MCF 10A (cell line): Measurements from ENCODE around the gene UMAD1. TPM values are rescaled to one million over a fixed set of nuclear protein-coding genes. Genes with fewer than 3 reads are reported as not detected.
A peak's percentile ranks its signal among the peaks of the same experiment; 100 is the strongest.

Experiments
- BruUV-seq: library from RNA; stranded (reverse); fragments of 400-500 nt; replicated peaks from 2 replicates; lab custom pipeline; 2021; lab: Mats Ljungman, UMichigan
- CTCF ChIA-PET: fragments of 300-600 bp; sonication (Branson Sonifier 250); formaldehyde crosslinking; extraction: SDS; loops from one replicate; lab custom pipeline; 2021; ENCODE audit warnings: antibody characterized with exemption, inconsistent platforms; lab: Yijun Ruan, JAX
- POLR2A ChIA-PET: fragments of 300-600, 350-650 bp; sonication (Branson Sonifier 250); formaldehyde crosslinking; extraction: SDS; loops from one replicate; lab custom pipeline; 2020; ENCODE audit warnings: antibody characterized with exemption, inconsistent platforms; lab: Yijun Ruan, JAX
- DNase-seq: peaks from one replicate; pipeline ENCODE4 v3.0.0-alpha.2; 2018; ENCODE audit not compliant: unreplicated experiment
- H3K27ac Mint-ChIP-seq: one replicate; pipeline ENCODE4 v1.8.0; 2022; ENCODE audit warnings: mild to moderate bottlenecking, low read depth, mixed read lengths; ENCODE audit not compliant: unreplicated experiment
- H3K27me3 Mint-ChIP-seq: one replicate; pipeline ENCODE4 v1.8.0; 2022; ENCODE audit warnings: mixed read lengths; ENCODE audit not compliant: insufficient read depth, unreplicated experiment
- H3K36me3 Mint-ChIP-seq: one replicate; pipeline ENCODE4 v1.8.0; 2022; ENCODE audit warnings: mild to moderate bottlenecking, moderate library complexity, mixed read lengths; ENCODE audit not compliant: insufficient read depth, unreplicated experiment
- H3K4me1 Mint-ChIP-seq: one replicate; pipeline ENCODE4 v1.8.0; 2022; ENCODE audit warnings: mixed read lengths; ENCODE audit not compliant: insufficient read depth, unreplicated experiment
- H3K4me3 Mint-ChIP-seq: one replicate; pipeline ENCODE4 v1.8.0; 2022; ENCODE audit warnings: mild to moderate bottlenecking, moderate library complexity, mixed read lengths; ENCODE audit not compliant: unreplicated experiment
- H3K9me3 Mint-ChIP-seq: one replicate; pipeline ENCODE4 v1.8.0; 2022; ENCODE audit warnings: mixed read lengths; ENCODE audit not compliant: unreplicated experiment
- intact Hi-C: fragments of 100-400 bp; cut with micrococcal nuclease; formaldehyde crosslinking; loops from 2 replicates; pipeline ENCODE4 v1.14.1; 2022
- total RNA-seq: library from RNA; stranded (reverse); gene quantifications from 2 replicates; pipeline ENCODE4 v1.2.3, GENCODE V29; 2022
- TF ChIP-seq, protein P1 (sequence below): fragments of 200-600 bp; IDR thresholded peaks from one replicate; pipeline ENCODE4 v1.8.0; 2022; ENCODE audit warnings: antibody characterized with exemption, mild to moderate bottlenecking; ENCODE audit not compliant: unreplicated experiment

UMAD1 gene
- total RNA-seq, 1 experiment from 2014 or later = 7.1 TPM

DNA sequence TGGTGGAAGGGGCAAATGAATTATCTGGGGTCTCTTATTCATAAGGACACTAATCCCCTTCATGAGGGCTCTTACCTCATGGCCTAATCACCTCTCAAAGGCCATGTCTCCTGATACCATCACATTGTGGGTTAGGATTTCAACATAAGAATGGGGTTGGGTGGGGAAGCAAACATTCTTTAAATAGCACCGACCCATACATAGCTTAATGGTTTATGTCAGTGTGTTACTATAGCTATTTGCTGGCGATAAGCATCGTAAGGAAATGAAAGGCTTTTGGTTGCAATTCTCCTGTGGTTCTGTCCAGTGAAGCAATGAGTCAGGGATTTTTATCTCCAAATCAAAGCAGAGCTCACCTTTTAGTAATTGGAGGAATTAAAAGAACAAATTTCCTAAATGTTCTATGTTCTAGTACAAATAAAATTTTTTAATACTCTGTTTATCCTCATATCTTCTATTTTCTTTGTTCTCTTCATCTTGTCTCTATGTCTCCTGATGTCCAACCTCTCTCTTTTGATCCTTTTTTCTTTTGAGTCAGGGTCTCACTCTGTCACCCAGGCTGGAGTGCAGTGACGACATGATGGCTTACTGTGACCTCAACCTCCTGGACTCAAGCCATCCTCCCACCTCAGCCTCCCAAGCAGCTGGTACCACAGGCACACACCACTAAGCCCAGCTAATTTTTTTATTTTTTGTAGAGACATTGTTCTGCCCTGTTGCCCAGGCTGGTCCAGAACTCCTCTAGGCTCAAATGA lies 271.0 kb downstream of the UMAD1 start:
- BruUV-seq = no TSS peak
- TF ChIP-seq, protein P1, sequence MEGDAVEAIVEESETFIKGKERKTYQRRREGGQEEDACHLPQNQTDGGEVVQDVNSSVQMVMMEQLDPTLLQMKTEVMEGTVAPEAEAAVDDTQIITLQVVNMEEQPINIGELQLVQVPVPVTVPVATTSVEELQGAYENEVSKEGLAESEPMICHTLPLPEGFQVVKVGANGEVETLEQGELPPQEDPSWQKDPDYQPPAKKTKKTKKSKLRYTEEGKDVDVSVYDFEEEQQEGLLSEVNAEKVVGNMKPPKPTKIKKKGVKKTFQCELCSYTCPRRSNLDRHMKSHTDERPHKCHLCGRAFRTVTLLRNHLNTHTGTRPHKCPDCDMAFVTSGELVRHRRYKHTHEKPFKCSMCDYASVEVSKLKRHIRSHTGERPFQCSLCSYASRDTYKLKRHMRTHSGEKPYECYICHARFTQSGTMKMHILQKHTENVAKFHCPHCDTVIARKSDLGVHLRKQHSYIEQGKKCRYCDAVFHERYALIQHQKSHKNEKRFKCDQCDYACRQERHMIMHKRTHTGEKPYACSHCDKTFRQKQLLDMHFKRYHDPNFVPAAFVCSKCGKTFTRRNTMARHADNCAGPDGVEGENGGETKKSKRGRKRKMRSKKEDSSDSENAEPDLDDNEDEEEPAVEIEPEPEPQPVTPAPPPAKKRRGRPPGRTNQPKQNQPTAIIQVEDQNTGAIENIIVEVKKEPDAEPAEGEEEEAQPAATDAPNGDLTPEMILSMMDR = no peak
- Mint-ChIP-seq H3K27me3 (no peaks in the 10 kb centered on the region), H3K27ac (peak overlapping the region; percentile 93), H3K4me1 (peaks cover 14% of the 10 kb centered on the region), H3K4me3 (no peak overlapping the region), H3K9me3 (no peaks in the 10 kb centered on the region), H3K36me3 (no peaks in the 10 kb centered on the region)
- ChIA-PET POLR2A (interaction anchor here (0.9 to 3.8 kb wide), 2 partner anchors 14 to 57 kb away, joined by 3 to 15 read pairs; partner anchors contain the start of gene GLCCI1), CTCF (no interaction called here)
- intact Hi-C loops = no loop called here
- DNase-seq = peak; percentile 33

DNA sequence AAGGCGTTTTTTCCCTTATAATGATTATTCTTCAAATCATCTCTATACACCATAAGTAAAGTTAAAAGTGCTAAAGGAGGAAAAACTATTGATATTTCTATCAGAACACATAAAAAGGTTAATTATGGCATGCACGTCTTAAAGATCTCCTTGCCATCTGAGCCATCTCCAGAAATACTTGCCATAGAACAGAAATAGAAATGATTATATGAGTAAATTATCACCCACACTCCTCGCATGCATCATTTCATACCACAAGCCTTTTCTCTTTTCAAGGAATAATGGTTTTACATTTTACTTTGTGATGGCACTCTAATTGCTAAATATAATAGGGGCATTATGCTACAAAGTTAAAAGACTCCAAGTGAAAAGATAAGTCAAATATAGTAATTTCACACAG lies 272.4 kb downstream of the UMAD1 start:
- POLR2A ChIA-PET = interaction anchor here (0.6 to 3.8 kb wide), 2 partner anchors 55 to 106 kb away, joined by 4 to 15 read pairs; partner anchors contain the start of gene GLCCI1
- CTCF ChIA-PET = interaction anchor here (0.6 kb wide), 1 partner anchor 178 kb away, joined by 4 read pairs; no protein-coding TSS in a partner anchor
- no TSS peak for BruUV-seq

DNA sequence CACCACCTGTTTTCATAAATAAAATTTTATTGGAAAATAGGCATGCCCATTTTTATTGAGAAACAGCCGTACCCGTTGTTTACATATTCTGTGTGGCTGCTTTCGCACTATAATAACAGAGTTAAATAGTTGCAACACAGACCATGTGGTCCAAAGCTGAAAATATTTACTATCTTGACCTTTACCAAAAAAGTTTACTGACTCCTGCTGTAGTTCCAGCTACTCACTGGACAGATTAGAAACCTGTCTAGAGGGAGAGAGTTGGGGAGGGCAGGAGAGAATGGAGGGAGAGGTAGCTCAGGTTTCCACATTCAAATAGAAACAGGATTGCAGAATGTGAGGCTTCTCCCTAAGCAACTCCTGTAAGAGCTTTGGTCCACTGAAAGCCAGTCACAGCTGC lies 273.0 kb downstream of the UMAD1 start:
- Mint-ChIP-seq H3K27me3 (no peaks in the 10 kb centered on the region), H3K4me3 (no peak overlapping the region), H3K36me3 (no peaks in the 10 kb centered on the region), H3K9me3 (no peaks in the 10 kb centered on the region), H3K4me1 (peaks cover 14% of the 10 kb centered on the region), H3K27ac (peak overlapping the region; percentile 6)
- intact Hi-C loops = no loop called here
- POLR2A ChIA-PET = interaction anchor here (0.6 to 3.8 kb wide), 2 partner anchors 55 to 106 kb away, joined by 4 to 15 read pairs; partner anchors contain the start of gene GLCCI1
- BruUV-seq = no TSS peak
- CTCF ChIA-PET = interaction anchor here (0.5 to 0.6 kb wide), 2 partner anchors 57 to 1321 kb away, joined by 3 to 4 read pairs; no protein-coding TSS in a partner anchor
- DNase-seq = peak; percentile 36
- TF ChIP-seq, protein P1 = no peak

More for the DNA sequence above, 272.4 kb downstream of the UMAD1 start:
- Mint-ChIP-seq H3K36me3 (no peaks in the 10 kb centered on the region), H3K4me3 (no peak overlapping the region), H3K27me3 (no peaks in the 10 kb centered on the region), H3K4me1 (peaks cover 14% of the 10 kb centered on the region), H3K9me3 (no peaks in the 10 kb centered on the region), H3K27ac (peak overlapping the region; percentile 6)
- intact Hi-C loops = no loop called here
- TF ChIP-seq, protein P1 = no peak
- no peak for DNase-seq

DNA sequence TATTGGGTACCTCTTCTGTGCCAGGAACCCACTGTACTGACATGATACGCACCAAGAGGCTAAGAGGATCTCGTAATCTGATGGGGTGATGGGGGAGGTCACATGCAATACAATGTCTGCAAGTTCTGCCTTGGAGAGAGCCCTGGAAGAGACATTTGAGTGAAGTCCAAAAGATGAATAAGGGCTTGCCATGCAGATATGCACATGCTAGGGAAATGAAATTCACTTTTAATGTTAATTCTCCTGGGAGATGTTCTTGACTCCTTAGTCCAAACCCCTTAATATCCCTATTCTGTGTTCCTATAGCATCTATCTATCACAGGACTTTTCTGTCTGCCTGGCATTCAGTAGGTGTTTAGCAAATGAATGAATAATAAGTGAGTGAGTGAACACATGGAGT lies 274.0 kb downstream of the UMAD1 start:
- H3K27me3 Mint-ChIP-seq = no peaks in the 10 kb centered on the region
- BruUV-seq = no TSS peak
- ChIA-PET POLR2A (no interaction called here), CTCF (no interaction called here)
- H3K36me3 Mint-ChIP-seq = no peaks in the 10 kb centered on the region
- H3K4me1 Mint-ChIP-seq = peaks cover 14% of the 10 kb centered on the region
- TF ChIP-seq, protein P1 = no peak
- intact Hi-C loops = no loop called here
- H3K4me3 Mint-ChIP-seq = no peak overlapping the region
- H3K27ac Mint-ChIP-seq = no peak overlapping the region
- DNase-seq = no peak
- H3K9me3 Mint-ChIP-seq = no peaks in the 10 kb centered on the region
